ENCODE results near the gene TMEM126B. TPM values are rescaled to one million over a fixed set of nuclear protein-coding genes. Genes with fewer than 3 reads are reported as not detected.

The TMEM126B gene
- total RNA-seq, 5 donors from 2014 or later (not counting 1 experiment from before 2014, with no cell fraction given), result 25.2 to 40.6 (median 34.4) TPM

- no peak overlapping the region for H3K4me3 ChIP-seq (ENCODE audit: control insufficient read depth in 1 of 2, extremely low read depth in 1 of 2, low read length in 1 of 2)
These were observed 6.4 kb downstream of the TMEM126B start for GRCh38 chr11:85634747-85635146.

GRCh38 chr11:85643191-85643614 lies 14.8 kb downstream of the TMEM126B start:
- Mint-ChIP-seq H3K27me3 (peaks cover 11 to 27% of the 10 kb centered on the region in 2 donors), H3K4me1 (peaks cover 7 to 12% (median 11%) of the 10 kb centered on the region in 3 donors), H3K36me3 (peaks cover 6% of the 10 kb centered on the region), H3K27ac (no peak overlapping the region), H3K4me3 (no peak overlapping the region), H3K9me3 (no peaks in the 10 kb centered on the region)
- Histone ChIP-seq H3K9me3 (no peaks in the 10 kb centered on the region), H3K4me1 (ENCODE audit: control insufficient read depth in 1 of 2, extremely low read depth in 1 of 2, insufficient read depth in 2 of 2, low read length in 2 of 2) (peaks cover 8 to 12% of the 10 kb centered on the region in 2 experiments), H3K36me3 (ENCODE audit: control insufficient read depth in 2 of 2, extremely low read depth in 1 of 2, insufficient read depth in 1 of 2, low read length in 1 of 2) (no peaks in the 10 kb centered on the region), H3K27ac (ENCODE audit: low read length) (no peak overlapping the region), H3K27me3 (replicated peaks in 1 of 2; ENCODE audit: control insufficient read depth in 2 of 2, extremely low read depth in 1 of 2, insufficient read depth in 2 of 2, low read length in 1 of 2) (peaks cover 2 to 4% of the 10 kb centered on the region in 2 experiments), H3K4me3 (ENCODE audit: control insufficient read depth in 1 of 2, extremely low read depth in 1 of 2, low read length in 1 of 2) (no peak overlapping the region)
- CTCF ChIA-PET, result no interaction called here
- WGBS (ENCODE audit: insufficient coverage), result 50% methylated on average over 1 of the region's 2 CpGs
- POLR2A ChIA-PET, result no interaction called here
- no peak for ATAC-seq (replicated peaks in 1 of 4)
- DNase-seq, result no peak

More at GRCh38 chr11:85634747-85635146, 6.4 kb downstream of the TMEM126B start:
- peaks cover 15 to 29% of the 10 kb centered on the region in 2 donors for H3K36me3 ChIP-seq (ENCODE audit: control insufficient read depth in 2 of 2, extremely low read depth in 1 of 2, insufficient read depth in 1 of 2, low read length in 1 of 2)
- no peak for ATAC-seq (replicated peaks in 1 of 4)
- no peaks in the 10 kb centered on the region for H3K9me3 ChIP-seq
- Mint-ChIP-seq H3K9me3 (no peaks in the 10 kb centered on the region), H3K4me1 (peaks cover under 1 to 15% (median 11%) of the 10 kb centered on the region in 3 donors), H3K27ac (no peak overlapping the region), H3K27me3 (no peaks in the 10 kb centered on the region), H3K36me3 (peaks cover 40% of the 10 kb centered on the region), H3K4me3 (no peak overlapping the region)
- CTCF ChIA-PET, result interaction anchor here in 1 of 2 donors (0.6 kb wide), 1 partner anchor 549 kb away, joined by 3 read pairs; no protein-coding TSS in a partner anchor
- DNase-seq, result no peak
- H3K27ac ChIP-seq (ENCODE audit: low read length), result no peak overlapping the region
- POLR2A ChIA-PET, result interaction anchor here in 1 of 2 donors (1.0 kb wide), 1 partner anchor 13 kb away, joined by 3 read pairs; the partner anchor contains the start of gene TMEM126A
- no peaks in the 10 kb centered on the region for H3K27me3 ChIP-seq (replicated peaks in 1 of 2; ENCODE audit: control insufficient read depth in 2 of 2, extremely low read depth in 1 of 2, insufficient read depth in 2 of 2, low read length in 1 of 2)
- peaks cover 0 to 2% of the 10 kb centered on the region in 2 experiments for H3K4me1 ChIP-seq (ENCODE audit: control insufficient read depth in 1 of 2, extremely low read depth in 1 of 2, insufficient read depth in 2 of 2, low read length in 2 of 2)
- WGBS (ENCODE audit: insufficient coverage), result no CpG with 5 or more reads among the region's 3 CpGs

GRCh38 chr11:85647078-85647477 lies 18.7 kb downstream of the TMEM126B start:
- WGBS (ENCODE audit: insufficient coverage), result no CpG with 5 or more reads among the region's 2 CpGs
- H3K27me3 Mint-ChIP-seq, result peaks cover 11 to 23% of the 10 kb centered on the region in 2 donors
- H3K36me3 Mint-ChIP-seq, result peaks cover 4% of the 10 kb centered on the region
- Histone ChIP-seq H3K4me1 (ENCODE audit: control insufficient read depth in 1 of 2, extremely low read depth in 1 of 2, insufficient read depth in 2 of 2, low read length in 2 of 2) (peaks cover 15 to 17% of the 10 kb centered on the region in 2 experiments), H3K9me3 (no peaks in the 10 kb centered on the region), H3K27ac (ENCODE audit: low read length) (peak overlapping the region; percentile 66), H3K4me3 (ENCODE audit: control insufficient read depth in 1 of 2, extremely low read depth in 1 of 2, low read length in 1 of 2) (peak overlapping the region; percentile 70 to 91), H3K27me3 (replicated peaks in 1 of 2; ENCODE audit: control insufficient read depth in 2 of 2, extremely low read depth in 1 of 2, insufficient read depth in 2 of 2, low read length in 1 of 2) (peaks cover 2 to 4% of the 10 kb centered on the region in 2 experiments), H3K36me3 (ENCODE audit: control insufficient read depth in 2 of 2, extremely low read depth in 1 of 2, insufficient read depth in 1 of 2, low read length in 1 of 2) (peaks cover 4 to 10% of the 10 kb centered on the region in 2 donors)
- ATAC-seq (replicated peaks in 1 of 4) (peak in 1 of 4 experiments; percentile 9), DNase-seq (no peak)
- H3K4me1 Mint-ChIP-seq, result peaks cover 32 to 36% (median 33%) of the 10 kb centered on the region in 3 donors
- H3K4me3 Mint-ChIP-seq, result peak overlapping the region; percentile 87 to 97 (median 96)
- H3K27ac Mint-ChIP-seq, result peak overlapping the region; percentile 92 to 98
- ChIA-PET POLR2A (interaction anchor here (0.6 to 3.6 kb wide), 13 partner anchors 9 to 422 kb away, joined by 3 to 36 read pairs (median 6); partner anchors contain the start of genes TMEM126B (in 2 of the 2), CREBZF (in 1 of the 2), DLG2 (in 1 of the 2) and PICALM (in 1 of the 2)), CTCF (interaction anchor here (0.9 to 2.0 kb wide), 9 partner anchors 10 to 512 kb away, joined by 3 to 21 read pairs (median 4); partner anchors contain the start of genes CREBZF (in 1 of the 2), DLG2 (in 1 of the 2) and TMEM126B (in 1 of the 2))
- H3K9me3 Mint-ChIP-seq, result no peaks in the 10 kb centered on the region

- H3K9me3 ChIP-seq, result no peaks in the 10 kb centered on the region
- Mint-ChIP-seq H3K27me3 (peaks cover 8 to 19% of the 10 kb centered on the region in 2 donors), H3K4me1 (peaks cover 36 to 40% (median 37%) of the 10 kb centered on the region in 3 donors), H3K27ac (peak within 1 kb of the TSS; percentile 92 to 98), H3K36me3 (peaks cover 7% of the 10 kb centered on the region), H3K9me3 (no peaks in the 10 kb centered on the region), H3K4me3 (peak within 1 kb of the TSS; percentile 87 to 97 (median 96))
- ChIA-PET POLR2A (interaction anchor here (0.6 to 3.6 kb wide), 20 partner anchors 9 to 619 kb away, joined by 3 to 36 read pairs (median 4); partner anchors contain the start of genes TMEM126B (in 2 of the 2), CREBZF (in 1 of the 2), DLG2 (in 1 of the 2) and PICALM (in 1 of the 2)), CTCF (interaction anchor here (0.6 to 2.0 kb wide), 10 partner anchors 10 to 512 kb away, joined by 3 to 21 read pairs (median 4); partner anchors contain the start of genes CREBZF (in 1 of the 2), DLG2 (in 1 of the 2) and TMEM126B (in 1 of the 2))
- H3K27me3 ChIP-seq (replicated peaks in 1 of 2; ENCODE audit: control insufficient read depth in 2 of 2, extremely low read depth in 1 of 2, insufficient read depth in 2 of 2, low read length in 1 of 2), result peaks cover 2 to 4% of the 10 kb centered on the region in 2 experiments
- H3K4me3 ChIP-seq (ENCODE audit: control insufficient read depth in 1 of 2, extremely low read depth in 1 of 2, low read length in 1 of 2), result peak within 1 kb of the TSS; percentile 70 to 91
- H3K36me3 ChIP-seq (ENCODE audit: control insufficient read depth in 2 of 2, extremely low read depth in 1 of 2, insufficient read depth in 1 of 2, low read length in 1 of 2), result peaks cover 4 to 10% of the 10 kb centered on the region in 2 donors
- ATAC-seq (replicated peaks in 1 of 4) (peak; percentile 99 to 100 (median 100)), DNase-seq (peak; percentile 77 to 94 (median 88))
- under 1% methylated on average over 21 of the region's 33 CpGs for WGBS (ENCODE audit: insufficient coverage)
- peak within 1 kb of the TSS; percentile 66 for H3K27ac ChIP-seq (ENCODE audit: low read length)
- H3K4me1 ChIP-seq (ENCODE audit: control insufficient read depth in 1 of 2, extremely low read depth in 1 of 2, insufficient read depth in 2 of 2, low read length in 2 of 2), result peaks cover 15 to 17% of the 10 kb centered on the region in 2 experiments
These were observed 19.4 kb downstream of the TMEM126B start, which contains the start of gene TMEM126A for GRCh38 chr11:85647604-85648299. TSS of gene TMEM126A (plus strand) at chr11:85647967. CDS start at chr11:85650256, 2,289 bp downstream.

- Histone ChIP-seq H3K27me3 (replicated peaks in 1 of 2; ENCODE audit: control insufficient read depth in 2 of 2, extremely low read depth in 1 of 2, insufficient read depth in 2 of 2, low read length in 1 of 2) (no peaks in the 10 kb centered on the region), H3K4me3 (ENCODE audit: control insufficient read depth in 1 of 2, extremely low read depth in 1 of 2, low read length in 1 of 2) (no peak overlapping the region), H3K27ac (ENCODE audit: low read length) (no peak overlapping the region), H3K36me3 (ENCODE audit: control insufficient read depth in 2 of 2, extremely low read depth in 1 of 2, insufficient read depth in 1 of 2, low read length in 1 of 2) (peaks cover 4 to 25% of the 10 kb centered on the region in 2 donors), H3K4me1 (ENCODE audit: control insufficient read depth in 1 of 2, extremely low read depth in 1 of 2, insufficient read depth in 2 of 2, low read length in 2 of 2) (peaks cover 15 to 17% of the 10 kb centered on the region in 2 experiments), H3K9me3 (no peaks in the 10 kb centered on the region)
- Mint-ChIP-seq H3K36me3 (peaks cover 14% of the 10 kb centered on the region), H3K4me1 (peaks cover 42 to 51% (median 46%) of the 10 kb centered on the region in 3 donors), H3K9me3 (no peaks in the 10 kb centered on the region), H3K27me3 (no peaks in the 10 kb centered on the region), H3K27ac (peak overlapping the region in 1 of 2 donors; percentile 36), H3K4me3 (no peak overlapping the region)
- CTCF ChIA-PET, result interaction anchor here in 1 of 2 donors (0.6 kb wide), 1 partner anchor 14 kb away, joined by 7 read pairs; no protein-coding TSS in a partner anchor
- DNase-seq, result no peak
- no peak for ATAC-seq (replicated peaks in 1 of 4)
- POLR2A ChIA-PET, result interaction anchor here (0.5 to 0.7 kb wide), 2 partner anchors 18 to 204 kb away, joined by 4 to 5 read pairs; partner anchors contain the start of gene CCDC83 (in 1 of the 2)
- WGBS (ENCODE audit: insufficient coverage), result 88% methylated on average over 1 of the region's 1 CpG
These were observed 22.7 kb downstream of the TMEM126B start for GRCh38 chr11:85651118-85651517.

Data from T-cell (primary cell).